ENCODE data around the gene LSP1.

DNA sequence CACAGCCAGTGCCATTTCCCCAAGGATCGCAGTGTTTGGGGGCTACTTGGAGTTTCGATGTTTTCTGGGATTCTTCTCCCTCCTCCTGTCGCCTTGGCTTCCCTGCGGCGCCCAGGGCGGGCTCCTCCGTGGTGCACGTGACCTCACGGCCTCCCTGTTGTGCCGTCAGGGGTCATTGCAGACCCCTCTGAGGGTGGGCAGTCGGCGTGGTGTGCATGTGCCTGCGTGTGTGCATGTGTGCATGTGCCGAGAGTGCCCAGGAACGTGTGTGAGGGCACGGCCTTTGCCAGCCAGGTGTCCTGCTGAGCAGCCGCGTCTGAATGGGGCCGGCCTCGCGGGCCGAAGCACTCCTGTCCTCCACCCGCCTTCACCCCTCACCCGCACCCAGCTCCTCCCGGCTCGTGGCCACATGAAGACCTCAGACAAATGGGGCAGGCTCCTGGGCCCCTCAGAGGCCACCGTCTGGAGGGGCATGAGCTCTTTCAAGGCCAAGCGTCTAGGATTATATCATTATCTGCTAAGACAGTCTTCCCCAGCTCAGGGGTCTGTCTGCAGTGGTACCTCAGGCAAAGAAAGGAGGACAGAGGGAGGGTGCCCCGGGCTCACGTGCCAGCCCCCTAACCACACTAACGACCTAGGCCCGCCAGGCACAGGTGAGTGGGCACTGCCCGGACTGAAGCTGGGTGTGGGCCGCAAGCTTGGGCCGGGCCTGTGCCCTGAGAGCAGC is 84.9 kb downstream of the LSP1 start:
- no peak for TF ChIP-seq EZH2phosphoT487 (IDR thresholded peaks at IDR 0.05; ENCODE audit: borderline replicate concordance, low read depth, low read length)
- TF ChIP-seq, protein P1, sequence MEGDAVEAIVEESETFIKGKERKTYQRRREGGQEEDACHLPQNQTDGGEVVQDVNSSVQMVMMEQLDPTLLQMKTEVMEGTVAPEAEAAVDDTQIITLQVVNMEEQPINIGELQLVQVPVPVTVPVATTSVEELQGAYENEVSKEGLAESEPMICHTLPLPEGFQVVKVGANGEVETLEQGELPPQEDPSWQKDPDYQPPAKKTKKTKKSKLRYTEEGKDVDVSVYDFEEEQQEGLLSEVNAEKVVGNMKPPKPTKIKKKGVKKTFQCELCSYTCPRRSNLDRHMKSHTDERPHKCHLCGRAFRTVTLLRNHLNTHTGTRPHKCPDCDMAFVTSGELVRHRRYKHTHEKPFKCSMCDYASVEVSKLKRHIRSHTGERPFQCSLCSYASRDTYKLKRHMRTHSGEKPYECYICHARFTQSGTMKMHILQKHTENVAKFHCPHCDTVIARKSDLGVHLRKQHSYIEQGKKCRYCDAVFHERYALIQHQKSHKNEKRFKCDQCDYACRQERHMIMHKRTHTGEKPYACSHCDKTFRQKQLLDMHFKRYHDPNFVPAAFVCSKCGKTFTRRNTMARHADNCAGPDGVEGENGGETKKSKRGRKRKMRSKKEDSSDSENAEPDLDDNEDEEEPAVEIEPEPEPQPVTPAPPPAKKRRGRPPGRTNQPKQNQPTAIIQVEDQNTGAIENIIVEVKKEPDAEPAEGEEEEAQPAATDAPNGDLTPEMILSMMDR (conservative IDR thresholded peaks at IDR 0.05; ENCODE audit: low read length), result no peak
